Esophagus muscularis mucosa (tissue), 4 donors: ENCODE measurements around the gene LRRC56. TPM values are rescaled to one million over a fixed set of nuclear protein-coding genes. Genes with fewer than 3 reads are reported as not detected.

Source experiments
- DNase-seq: peaks from one replicate; pipeline ENCODE4 v3.0.0-alpha.2; 2017; ENCODE audit errors: extremely low spot score
- H3K27ac ChIP-seq, 4 donors: fragments of 200-600 bp; sonication (generic); replicated peaks in 1 of 4; 1 replicate in 3 of 4; 2 replicates in 1 of 4; pipeline ENCODE4 v1.5.1; 2016 to 2019; ENCODE audit warnings: mild to moderate bottlenecking in 1 of 4
- H3K27me3 ChIP-seq, 4 donors: fragments of 200-600 bp; sonication (generic); one replicate each; pipeline versions ENCODE4 v1.5.1 to v1.6.0; 2016 to 2019
- H3K36me3 ChIP-seq, 4 donors: fragments of 200-600 bp; sonication (generic); one replicate each; pipeline ENCODE4 v1.5.1; 2016 to 2019
- H3K4me1 ChIP-seq, 4 donors: fragments of 200-600 bp; sonication (generic); one replicate each; pipeline ENCODE4 v1.5.1; 2016 to 2019
- H3K4me3 ChIP-seq, 4 donors: fragments of 200-600 bp; sonication (generic); 1 replicate in 2 of 4; 2 replicates in 2 of 4; pipeline ENCODE4 v1.5.1; 2016 to 2019; ENCODE audit warnings: mild to moderate bottlenecking in 4 of 4, moderate library complexity in 1 of 4
- H3K9me3 ChIP-seq, 4 donors: fragments of 200-600 bp; sonication (generic); 1 replicate in 3 of 4; 2 replicates in 1 of 4; pipeline ENCODE4 v1.5.1; 2016 to 2019
- EP300 ChIP-seq: sonication (generic); formaldehyde crosslinking; IDR thresholded peaks from one replicate; pipeline ENCODE4 v1.6.1; 2017; ENCODE audit warnings: antibody characterized with exemption
- POLR2A ChIP-seq: fragments of 450-650 bp; IDR thresholded peaks from one replicate; pipeline ENCODE4 v1.6.1; 2017; ENCODE audit warnings: antibody characterized with exemption, moderate library complexity, mild to moderate bottlenecking, low read depth
- POLR2AphosphoS5 ChIP-seq, 2 donors: sonication (generic); formaldehyde crosslinking; IDR thresholded peaks; one replicate each; pipeline ENCODE4 v1.6.1; 2017; ENCODE audit warnings: antibody characterized with exemption in 2 of 2
- WGBS: methylation state at CpG from one replicate; pipeline ENCODE4 v1.1.5; 2018; 5-methylcytosine and 5-hydroxymethylcytosine counted together
- intact Hi-C: fragments of 100-400 bp; cut with DNase I; formaldehyde crosslinking; loops from one replicate; pipeline ENCODE4 v1.15.1; 2023
- total RNA-seq, 4 donors: library from RNA; depleted of rRNA; stranded (reverse); fragments of >200 nt; gene quantifications; one replicate each; pipeline versions ENCODE4 v1.1.0 to v1.2.1, GENCODE V29; 2016
- TF ChIP-seq, protein P1 (sequence below), 3 experiments: fragments of 200-600 bp in 2 of 3; fragments of 450-650 bp in 1 of 3; sonication (generic) in 2 of 3; IDR thresholded peaks; one replicate each; pipeline ENCODE4 v1.5.1; 2017 to 2019; ENCODE audit warnings: antibody characterized with exemption in 3 of 3, mild to moderate bottlenecking in 2 of 3, moderate library complexity in 1 of 3

Gene LRRC56
- total RNA-seq, 4 donors from 2014 or later: 0.19 to 0.33 TPM; not detected in 2

DNA sequence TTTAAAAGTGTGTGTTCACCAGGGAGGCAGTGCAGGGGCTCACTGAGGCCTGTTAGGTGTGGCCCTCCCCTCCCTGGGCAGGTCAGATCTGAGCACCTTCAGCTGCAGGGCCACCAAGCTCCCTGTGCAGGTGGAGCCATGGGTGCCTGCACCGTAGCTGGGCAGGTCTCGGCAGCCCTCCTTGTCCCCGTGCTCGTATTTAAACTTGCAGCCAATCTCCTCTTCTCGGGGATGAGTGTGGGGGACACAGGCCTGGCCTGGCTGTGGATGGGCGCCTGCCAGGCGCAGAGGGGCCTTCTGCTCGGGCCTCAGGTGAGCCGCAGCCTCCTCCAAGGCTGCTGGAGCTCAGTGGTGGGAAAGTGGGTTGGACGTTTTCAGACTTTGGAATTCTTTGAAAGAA is 58.1 kb downstream of the LRRC56 start:
- no peak overlapping the region for H3K4me3 ChIP-seq
- no peaks in the 10 kb centered on the region for H3K27me3 ChIP-seq
- WGBS: 81% methylated on average over 10 of the region's 10 CpGs
- H3K27ac ChIP-seq: no peak overlapping the region
- TF ChIP-seq, protein P1, sequence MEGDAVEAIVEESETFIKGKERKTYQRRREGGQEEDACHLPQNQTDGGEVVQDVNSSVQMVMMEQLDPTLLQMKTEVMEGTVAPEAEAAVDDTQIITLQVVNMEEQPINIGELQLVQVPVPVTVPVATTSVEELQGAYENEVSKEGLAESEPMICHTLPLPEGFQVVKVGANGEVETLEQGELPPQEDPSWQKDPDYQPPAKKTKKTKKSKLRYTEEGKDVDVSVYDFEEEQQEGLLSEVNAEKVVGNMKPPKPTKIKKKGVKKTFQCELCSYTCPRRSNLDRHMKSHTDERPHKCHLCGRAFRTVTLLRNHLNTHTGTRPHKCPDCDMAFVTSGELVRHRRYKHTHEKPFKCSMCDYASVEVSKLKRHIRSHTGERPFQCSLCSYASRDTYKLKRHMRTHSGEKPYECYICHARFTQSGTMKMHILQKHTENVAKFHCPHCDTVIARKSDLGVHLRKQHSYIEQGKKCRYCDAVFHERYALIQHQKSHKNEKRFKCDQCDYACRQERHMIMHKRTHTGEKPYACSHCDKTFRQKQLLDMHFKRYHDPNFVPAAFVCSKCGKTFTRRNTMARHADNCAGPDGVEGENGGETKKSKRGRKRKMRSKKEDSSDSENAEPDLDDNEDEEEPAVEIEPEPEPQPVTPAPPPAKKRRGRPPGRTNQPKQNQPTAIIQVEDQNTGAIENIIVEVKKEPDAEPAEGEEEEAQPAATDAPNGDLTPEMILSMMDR (IDR thresholded peaks at IDR 0.05): no peak
- TF ChIP-seq POLR2AphosphoS5 (IDR thresholded peaks at IDR 0.05): no peak
- TF ChIP-seq POLR2A: no peak
- no peak for TF ChIP-seq EP300
- no peak for DNase-seq
- peaks cover 79 to 100% (median 98%) of the 10 kb centered on the region in 4 donors for H3K36me3 ChIP-seq
- intact Hi-C loops: no loop called here
- H3K9me3 ChIP-seq: no peaks in the 10 kb centered on the region
- H3K4me1 ChIP-seq: no peaks in the 10 kb centered on the region

DNA sequence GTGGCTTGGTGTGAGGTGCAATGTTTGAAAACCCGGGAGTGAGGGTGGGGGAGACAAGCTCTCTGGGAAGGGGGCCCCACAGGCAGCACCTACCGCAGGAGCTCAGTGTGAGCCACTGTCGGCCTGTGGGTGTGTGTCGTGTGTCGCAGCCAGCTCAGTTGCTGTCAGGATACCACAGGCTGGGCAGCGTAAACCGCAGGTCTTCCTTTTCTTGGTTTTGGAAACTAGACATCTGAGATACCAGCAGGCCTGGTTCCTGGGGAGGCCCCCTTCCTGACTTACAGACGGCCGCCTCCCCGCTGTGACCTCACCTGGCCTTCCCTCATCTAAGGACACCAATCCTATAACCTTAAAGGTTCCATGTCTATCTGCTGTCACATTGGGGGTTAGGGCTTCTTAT is 59.0 kb downstream of the LRRC56 start:
- H3K4me3 ChIP-seq: no peak overlapping the region
- no peaks in the 10 kb centered on the region for H3K9me3 ChIP-seq
- peaks cover 75 to 100% (median 98%) of the 10 kb centered on the region in 4 donors for H3K36me3 ChIP-seq
- H3K4me1 ChIP-seq: no peaks in the 10 kb centered on the region
- intact Hi-C loops: no loop called here
- TF ChIP-seq, protein P1 (IDR thresholded peaks at IDR 0.05): no peak
- TF ChIP-seq POLR2AphosphoS5 (IDR thresholded peaks at IDR 0.05): no peak
- TF ChIP-seq POLR2A: no peak
- TF ChIP-seq EP300: no peak
- no peak overlapping the region for H3K27ac ChIP-seq
- H3K27me3 ChIP-seq: no peaks in the 10 kb centered on the region
- 89% methylated on average over 6 of the region's 10 CpGs for WGBS
- DNase-seq: no peak

GRCh38 chr11:597166-597725 is 59.9 kb downstream of the LRRC56 start:
- intact Hi-C loops: no loop called here
- Histone ChIP-seq H3K4me3 (no peak overlapping the region), H3K27me3 (no peaks in the 10 kb centered on the region), H3K27ac (no peak overlapping the region), H3K4me1 (no peaks in the 10 kb centered on the region), H3K36me3 (peaks cover 79 to 100% (median 99%) of the 10 kb centered on the region in 4 donors), H3K9me3 (no peaks in the 10 kb centered on the region)
- DNase-seq: no peak
- TF ChIP-seq EP300 (no peak), POLR2A (no peak), POLR2AphosphoS5 (IDR thresholded peaks at IDR 0.05) (no peak)
- TF ChIP-seq, protein P1 (IDR thresholded peaks at IDR 0.05): no peak
- 92% methylated on average over 15 of the region's 29 CpGs for WGBS

- Histone ChIP-seq H3K9me3 (no peaks in the 10 kb centered on the region), H3K27ac (no peak overlapping the region), H3K36me3 (peaks cover 79 to 100% (median 99%) of the 10 kb centered on the region in 4 donors), H3K4me3 (no peak overlapping the region), H3K4me1 (no peaks in the 10 kb centered on the region), H3K27me3 (no peaks in the 10 kb centered on the region)
- intact Hi-C loops: no loop called here
- no peak for DNase-seq
- TF ChIP-seq POLR2AphosphoS5 (IDR thresholded peaks at IDR 0.05) (no peak), POLR2A (no peak), EP300 (no peak)
- TF ChIP-seq, protein P1 (IDR thresholded peaks at IDR 0.05): no peak
- 88% methylated on average over 21 of the region's 30 CpGs for WGBS
These were observed 60.8 kb downstream of the LRRC56 start for GRCh38 chr11:598005-598680.
